CD14-positive monocyte (primary cell): ENCODE results near the gene ZNF831. TPM values are rescaled to one million over a fixed set of nuclear protein-coding genes. Genes with fewer than 3 reads are reported as not detected.

Experiments used
- DNase-seq, 3 donors: peaks; one replicate each; pipeline ENCODE4 v3.0.0-alpha.2; 2011 to 2022
- H2AFZ ChIP-seq: 2 replicates; pipeline ENCODE4 v1.6.0; 2012; ENCODE audit warnings: mild to moderate bottlenecking, low read depth, low read length, inconsistent platforms; ENCODE audit not compliant: insufficient read depth, poor library complexity, severe bottlenecking
- H3K27ac ChIP-seq, 2 donors: 1 replicate in 1 of 2; 2 replicates in 1 of 2; pipeline ENCODE4 v1.5.1; 2012 to 2013; ENCODE audit warnings: low read length in 2 of 2, control low read depth in 1 of 2, inconsistent platforms in 1 of 2, low read depth in 1 of 2, mild to moderate bottlenecking in 1 of 2
- H3K27me3 ChIP-seq, 2 donors: one replicate each; pipeline versions ENCODE4 v1.6.0 to v1.6.1; 2011 to 2013; ENCODE audit warnings: low read length in 2 of 2; ENCODE audit not compliant: control insufficient read depth in 2 of 2, insufficient read depth in 2 of 2
- H3K36me3 ChIP-seq, 2 donors: replicated peaks in 1 of 2; 1 replicate in 1 of 2; 2 replicates in 1 of 2; pipeline versions ENCODE4 v1.5.1 to v1.6.1; 2012 to 2013; ENCODE audit warnings: low read length in 2 of 2, control low read depth in 1 of 2, inconsistent platforms in 1 of 2, mild to moderate bottlenecking in 1 of 2; ENCODE audit not compliant: insufficient read depth in 2 of 2, control insufficient read depth in 1 of 2
- H3K4me1 ChIP-seq, 2 donors: 1 replicate in 1 of 2; 2 replicates in 1 of 2; pipeline versions ENCODE4 v1.5.1 to v1.6.1; 2012 to 2013; ENCODE audit warnings: low read length in 2 of 2, control low read depth in 1 of 2, inconsistent platforms in 1 of 2, mild to moderate bottlenecking in 1 of 2, moderate library complexity in 1 of 2; ENCODE audit not compliant: insufficient read depth in 2 of 2, control insufficient read depth in 1 of 2
- H3K4me2 ChIP-seq: replicated peaks from 2 replicates; pipeline ENCODE3; 2012; ENCODE audit warnings: low read length, moderate library complexity, mild to moderate bottlenecking; ENCODE audit not compliant: poor library complexity, severe bottlenecking; ENCODE audit errors: extremely low read depth
- H3K4me3 ChIP-seq, 3 experiments: fragments of 200-600 bp in 1 of 3; sonication (generic) in 1 of 3; replicated peaks in 1 of 3; 1 replicate in 2 of 3; 2 replicates in 1 of 3; pipeline ENCODE4 v1.5.1; 2011 to 2013; ENCODE audit warnings: low read length in 3 of 3, mild to moderate bottlenecking in 3 of 3, control low read depth in 2 of 3, low read depth in 2 of 3, inconsistent platforms in 1 of 3, moderate library complexity in 1 of 3
- H3K79me2 ChIP-seq: 2 replicates; pipeline ENCODE4 v1.6.0; 2012; ENCODE audit warnings: mild to moderate bottlenecking, control low read depth, inconsistent platforms, low read length, moderate library complexity; ENCODE audit not compliant: insufficient read depth
- H3K9ac ChIP-seq: 2 replicates; pipeline ENCODE4 v1.6.0; 2017; ENCODE audit warnings: low read length, mild to moderate bottlenecking; ENCODE audit not compliant: insufficient read depth, poor library complexity, severe bottlenecking
- H3K9me3 ChIP-seq, 2 donors: replicated peaks in 1 of 2; 1 replicate in 1 of 2; 2 replicates in 1 of 2; pipeline versions ENCODE4 v1.5.1 to v1.6.1; 2012 to 2013; ENCODE audit warnings: low read length in 2 of 2, control low read depth in 1 of 2; ENCODE audit not compliant: control insufficient read depth in 1 of 2, insufficient read depth in 1 of 2
- H4K20me1 ChIP-seq: 2 replicates; pipeline ENCODE4 v1.6.0; 2012; ENCODE audit warnings: mild to moderate bottlenecking, low read length, control low read depth, moderate library complexity; ENCODE audit not compliant: insufficient read depth
- H3K27ac Mint-ChIP-seq, 7 donors: one replicate each; pipeline ENCODE4 v1.8.0; 2020; ENCODE audit warnings: mild to moderate bottlenecking in 7 of 7, mixed read lengths in 7 of 7, moderate library complexity in 6 of 7, inconsistent platforms in 2 of 7
- H3K27me3 Mint-ChIP-seq, 3 donors: one replicate each; pipeline ENCODE4 v1.8.0; 2021 to 2022; ENCODE audit warnings: low read depth in 3 of 3, mild to moderate bottlenecking in 3 of 3, mixed read lengths in 3 of 3, moderate library complexity in 3 of 3, inconsistent platforms in 1 of 3
- H3K36me3 Mint-ChIP-seq, 2 donors: one replicate each; pipeline ENCODE4 v1.8.0; 2020; ENCODE audit warnings: mixed read lengths in 2 of 2, inconsistent platforms in 1 of 2, mild to moderate bottlenecking in 1 of 2
- H3K4me1 Mint-ChIP-seq: one replicate; pipeline ENCODE4 v1.8.0; 2020; ENCODE audit warnings: mild to moderate bottlenecking, mixed read lengths
- H3K4me3 Mint-ChIP-seq, 2 donors: one replicate each; pipeline ENCODE4 v1.8.0; 2020; ENCODE audit warnings: mild to moderate bottlenecking in 2 of 2, mixed read lengths in 2 of 2, moderate library complexity in 1 of 2
- H3K9me3 Mint-ChIP-seq, 7 donors: one replicate each; pipeline ENCODE4 v1.8.0; 2020 to 2022; ENCODE audit warnings: mixed read lengths in 7 of 7, mild to moderate bottlenecking in 6 of 7, moderate library complexity in 6 of 7, inconsistent platforms in 2 of 7
- CTCF ChIP-seq: fragments of 200-600 bp; IDR thresholded peaks from one replicate; pipeline ENCODE4 v1.8.0; 2022; ENCODE audit warnings: antibody characterized with exemption, mild to moderate bottlenecking
- WGBS: methylation state at CpG from one replicate; pipeline ENCODE4 v1.1.5; 2013; ENCODE audit warnings: missing lambda C conversion rate; ENCODE audit not compliant: insufficient coverage; 5-methylcytosine and 5-hydroxymethylcytosine counted together
- intact Hi-C, 2 donors: fragments of 100-400 bp; cut with micrococcal nuclease; formaldehyde crosslinking; loops; one replicate each; pipeline versions ENCODE4 v1.15.0 to v1.15.1; 2023
- polyA plus RNA-seq, 3 donors: library from polyadenylated mRNA; depleted of rRNA in 1 of 3; unstranded in 2 of 3; stranded (reverse) in 1 of 3; fragments of 300-500 nt in 2 of 3; fragments of >200 nt in 1 of 3; fragmentation: Illumina TruSeq in 2 of 3; gene quantifications; 1 replicate in 2 of 3; 2 replicates in 1 of 3; pipeline ENCODE4 v1.2.3, GENCODE V29; 2012 to 2021

The ZNF831 gene
- polyA plus RNA-seq, 3 donors: 0.03 to 0.09 TPM; not detected in 1

- Mint-ChIP-seq H3K4me3 (no peak overlapping the region), H3K36me3 (no peaks in the 10 kb centered on the region), H3K27me3 (peaks cover 2 to 12% (median 7%) of the 10 kb centered on the region in 3 donors), H3K27ac (peak overlapping the region in 1 of 7 donors; percentile 54), H3K9me3 (peaks cover 0 to 6% (median 0%) of the 10 kb centered on the region in 7 donors), H3K4me1 (peaks cover 18% of the 10 kb centered on the region)
- no peaks in the 10 kb centered on the region for H3K36me3 ChIP-seq
- no CpG with 5 or more reads among the region's 1 CpG for WGBS
- H3K79me2 ChIP-seq: no peaks in the 10 kb centered on the region
- H3K9ac ChIP-seq: no peak overlapping the region
- no peak overlapping the region for H3K27ac ChIP-seq
- H3K4me2 ChIP-seq: no peak overlapping the region
- H3K4me3 ChIP-seq: no peak overlapping the region
- peaks cover 10 to 11% of the 10 kb centered on the region in 2 donors for H3K4me1 ChIP-seq
- no peak overlapping the region for H2AFZ ChIP-seq
- DNase-seq: no peak
- H3K9me3 ChIP-seq: no peaks in the 10 kb centered on the region
- intact Hi-C loops: no loop called here
- TF ChIP-seq CTCF: no peak
- H4K20me1 ChIP-seq: no peaks in the 10 kb centered on the region
- peaks cover 0 to 4% of the 10 kb centered on the region in 2 donors for H3K27me3 ChIP-seq
Measured at GRCh38 chr20:59165396-59165795, 1.8 kb downstream of the ZNF831 start.

GRCh38 chr20:59165891-59166709 is 2.5 kb downstream of the ZNF831 start:
- H3K27ac Mint-ChIP-seq: no peak overlapping the region
- Histone ChIP-seq H3K4me3 (no peak overlapping the region), H3K4me2 (no peak overlapping the region), H3K9me3 (no peaks in the 10 kb centered on the region), H2AFZ (no peak overlapping the region), H3K9ac (no peak overlapping the region), H3K27me3 (peaks cover 0 to 4% of the 10 kb centered on the region in 2 donors), H4K20me1 (no peaks in the 10 kb centered on the region), H3K27ac (no peak overlapping the region), H3K4me1 (peaks cover 10 to 11% of the 10 kb centered on the region in 2 donors), H3K79me2 (no peaks in the 10 kb centered on the region), H3K36me3 (no peaks in the 10 kb centered on the region)
- intact Hi-C loops: no loop called here
- peaks cover 2 to 10% (median 5%) of the 10 kb centered on the region in 3 donors for H3K27me3 Mint-ChIP-seq
- no CpG with 5 or more reads among the region's 11 CpGs for WGBS
- peaks cover 18% of the 10 kb centered on the region for H3K4me1 Mint-ChIP-seq
- no peaks in the 10 kb centered on the region for H3K36me3 Mint-ChIP-seq
- peaks cover 0 to 6% (median 0%) of the 10 kb centered on the region in 7 donors for H3K9me3 Mint-ChIP-seq
- H3K4me3 Mint-ChIP-seq: peak overlapping the region in 1 of 2 donors; percentile 20
- no peak for TF ChIP-seq CTCF
- no peak for DNase-seq
